Measurements from ENCODE around the gene ENTREP3.
"Not testable (repeated sequence)": the region's sequence is repeated elsewhere in the genome, so short reads cannot be mapped to it uniquely, and the experiment has no call there.

ENTREP3 gene

DNA sequence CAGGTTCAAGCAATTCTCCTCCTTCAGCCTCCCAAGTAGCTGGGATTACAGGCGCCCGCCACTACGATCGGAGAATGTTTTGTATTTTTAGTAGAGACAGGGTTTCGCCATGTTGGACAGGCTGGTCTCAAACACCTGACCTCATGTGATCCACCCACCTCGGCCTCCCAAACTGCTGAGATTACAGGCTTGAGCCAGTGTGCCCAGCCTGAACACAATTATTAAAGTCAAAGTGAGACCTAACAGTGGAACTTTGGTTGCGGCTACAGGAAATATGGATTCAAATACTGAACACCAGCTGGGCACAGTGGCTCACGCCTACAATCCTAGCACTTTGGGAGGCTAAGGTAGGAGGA lies 29.9 kb downstream of the ENTREP3 start:
- DNase-seq (ENCODE audit: low read depth, low spot score), result not testable (repeated sequence)

DNA sequence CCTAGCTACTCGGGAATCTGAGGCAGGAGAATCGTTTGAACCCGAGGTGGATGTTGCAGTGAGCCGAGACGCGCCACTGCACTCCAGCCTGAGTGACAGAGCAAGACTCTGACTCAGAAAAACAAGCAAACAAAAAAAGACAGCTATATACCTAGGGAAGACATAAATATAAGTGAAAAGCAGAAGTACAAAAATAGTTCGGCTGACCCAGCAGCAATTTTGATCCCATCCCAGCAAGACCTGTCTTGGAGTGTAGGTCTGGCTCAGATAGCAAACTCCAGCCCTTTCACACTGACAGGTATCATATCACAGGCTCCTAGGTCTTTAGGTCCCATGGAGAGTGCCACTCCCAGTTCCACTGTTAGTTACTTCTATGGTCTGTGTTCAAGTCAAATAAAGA lies 32.2 kb downstream of the ENTREP3 start:
- no peak for DNase-seq (ENCODE audit: low read depth, low spot score)

DNA sequence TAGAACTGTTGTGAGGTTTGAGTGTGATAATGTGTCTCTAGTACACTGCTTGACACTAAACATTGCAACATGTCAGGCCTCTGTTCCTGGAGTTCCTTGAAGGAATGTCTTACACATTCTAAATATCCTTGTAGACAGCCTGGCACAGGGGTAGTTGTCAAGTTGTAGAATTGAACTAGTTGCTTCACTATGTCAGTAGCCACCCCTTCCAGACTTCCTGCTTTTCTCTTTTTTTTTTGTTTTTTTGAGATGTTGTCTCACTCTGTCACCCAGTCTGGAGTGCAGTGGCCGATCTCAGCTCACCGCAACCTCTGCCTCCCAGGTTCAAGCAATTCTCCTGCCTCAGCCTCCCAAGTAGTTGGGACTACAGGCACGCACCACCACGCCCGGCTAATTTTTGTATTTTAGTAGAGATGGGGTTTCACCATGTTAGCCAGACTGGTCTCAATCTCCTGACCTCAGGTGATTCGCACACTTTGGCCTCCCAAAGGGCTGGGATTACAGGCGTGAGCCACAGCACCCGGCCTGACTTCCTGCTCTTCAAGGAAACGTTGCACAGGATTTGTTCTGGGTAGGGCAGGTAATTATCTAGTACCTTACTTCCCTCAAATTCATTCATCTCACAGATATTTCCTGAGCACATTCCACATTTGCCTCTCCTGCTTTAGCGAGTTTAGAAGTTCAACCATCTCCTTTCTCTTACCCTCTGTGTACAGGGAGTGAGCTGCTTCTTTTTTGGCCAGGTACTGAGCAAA lies 34.9 kb downstream of the ENTREP3 start:
- DNase-seq (ENCODE audit: low read depth, low spot score), result not testable (repeated sequence)

DNA sequence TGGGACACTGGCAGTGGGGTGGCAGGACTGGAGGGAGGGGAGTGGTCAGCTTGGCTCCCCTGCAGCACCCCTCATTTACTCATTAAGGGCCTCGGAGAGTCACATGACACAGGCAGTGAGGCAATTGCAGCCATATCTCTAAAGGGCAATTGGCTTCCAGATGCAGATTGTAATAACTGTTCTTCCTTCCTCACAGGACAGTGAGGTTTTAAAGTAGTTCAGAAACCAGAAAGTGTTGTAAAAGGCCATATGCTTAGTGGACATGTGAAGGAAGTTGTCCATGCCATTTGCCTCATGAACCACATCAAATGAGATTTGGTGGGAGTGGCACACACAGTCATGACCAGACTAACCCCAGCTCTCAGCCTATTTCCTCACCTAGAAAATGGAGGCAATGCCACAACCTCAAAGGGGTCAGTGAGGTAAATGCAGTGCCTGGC lies 35.7 kb downstream of the ENTREP3 start:
- DNase-seq (ENCODE audit: low read depth, low spot score), result no peak

DNA sequence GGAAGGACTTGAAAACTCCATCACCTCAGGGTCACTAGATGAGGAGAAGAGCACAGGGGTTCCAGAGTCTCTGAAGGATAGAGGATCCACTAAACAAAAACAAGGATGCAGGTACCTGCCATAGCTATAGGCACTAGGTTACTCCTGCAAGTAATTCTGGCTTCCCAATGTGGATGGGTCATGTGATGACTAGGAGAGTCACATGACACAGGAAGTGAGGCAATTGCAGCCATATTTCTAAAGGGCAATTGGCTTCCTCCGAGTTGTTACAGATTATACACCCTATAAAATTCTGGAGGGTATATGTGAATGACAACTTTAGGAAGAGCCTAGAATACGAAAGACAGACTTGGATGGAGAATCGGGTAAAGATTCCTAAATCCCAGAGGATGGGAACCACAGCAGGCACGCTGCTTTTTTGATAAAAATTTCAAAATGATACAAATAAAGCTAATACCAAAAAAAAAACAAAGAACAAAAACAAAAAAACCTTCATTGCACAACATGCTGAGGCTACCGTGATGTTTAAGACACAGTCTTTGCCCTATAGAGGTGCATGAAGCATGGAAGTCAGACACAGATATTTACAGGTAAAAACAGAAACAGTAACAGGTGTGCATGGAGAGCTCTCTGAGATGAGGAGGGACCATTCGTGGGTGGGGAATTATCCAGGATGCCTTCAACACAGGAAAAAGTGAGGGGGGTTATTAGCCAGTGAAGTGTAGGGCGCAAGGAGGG lies 36.3 kb downstream of the ENTREP3 start:
- no peak for DNase-seq (ENCODE audit: low read depth, low spot score)

DNA sequence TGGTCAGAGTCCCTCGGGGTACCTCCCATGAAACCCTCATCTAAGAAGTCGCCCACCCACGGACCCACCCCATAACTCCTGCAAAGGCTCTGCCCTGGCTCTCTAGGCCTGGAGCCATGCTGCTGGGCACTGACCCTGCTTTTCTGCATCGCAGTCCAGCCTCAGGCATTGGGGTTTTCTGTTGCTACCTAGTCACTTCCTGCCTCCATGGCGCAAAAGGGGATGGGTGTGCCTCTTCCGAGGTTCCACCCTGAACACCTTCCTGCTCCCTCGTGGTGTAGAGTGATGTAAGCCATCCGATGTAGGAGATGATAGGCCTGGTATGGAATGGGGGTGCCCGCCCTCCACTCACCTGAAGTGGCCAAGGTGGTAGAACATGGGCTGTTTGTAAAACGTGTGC lies 40.6 kb downstream of the ENTREP3 start:
- DNase-seq (ENCODE audit: low read depth, low spot score), result not testable (repeated sequence)

DNA sequence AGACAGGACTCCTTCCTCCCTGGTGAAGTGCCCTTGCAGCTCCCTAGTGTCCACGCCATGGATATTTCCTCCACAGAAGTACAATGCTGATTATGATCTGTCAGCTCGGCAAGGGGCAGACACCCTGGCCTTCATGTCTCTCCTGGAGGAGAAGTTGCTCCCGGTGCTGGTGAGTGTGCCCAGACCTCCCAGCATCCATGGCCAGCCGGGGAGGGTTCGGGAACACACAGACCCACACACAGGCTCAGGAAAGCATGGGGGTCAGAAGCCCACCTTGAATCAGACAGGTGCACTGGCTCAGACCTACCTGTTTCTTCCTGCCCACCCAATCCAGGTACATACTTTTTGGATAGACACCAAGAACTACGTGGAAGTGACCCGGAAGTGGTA lies 43.2 kb downstream of the ENTREP3 start:
- not testable (repeated sequence) for DNase-seq (ENCODE audit: low read depth, low spot score)

DNA sequence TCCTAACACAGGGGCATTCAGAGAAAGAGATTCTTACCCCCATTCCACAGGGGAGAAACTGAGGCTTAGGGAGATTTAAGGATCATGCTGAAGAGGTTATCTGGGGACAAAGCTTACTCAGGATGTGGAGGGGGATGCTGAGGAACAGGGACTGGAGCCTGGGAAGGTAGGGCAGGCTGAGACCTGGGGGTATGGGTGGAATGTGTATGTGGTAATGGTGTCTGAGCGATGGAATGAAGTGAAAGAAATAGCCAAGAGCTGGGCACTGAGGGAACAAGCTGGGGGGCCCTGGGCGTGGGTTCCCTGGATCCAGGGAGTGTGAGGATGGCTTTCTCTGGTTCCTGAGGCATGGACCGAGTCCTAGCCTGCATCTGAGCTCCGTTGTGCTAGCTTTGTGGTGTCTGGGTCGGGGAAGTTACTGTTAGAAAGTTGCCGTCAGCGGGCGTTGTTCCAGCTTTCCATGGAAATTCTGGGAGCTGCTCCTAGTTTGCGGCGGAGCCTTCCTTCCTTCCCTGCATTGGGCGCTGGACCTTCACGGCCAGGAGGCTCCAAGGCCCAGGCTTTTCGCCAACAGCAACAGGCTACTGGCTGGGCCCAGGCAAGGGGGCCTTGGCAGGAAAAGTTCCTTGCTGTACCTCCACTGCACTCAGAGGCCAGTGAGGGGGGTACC lies 43.8 kb downstream of the ENTREP3 start:
- not testable (repeated sequence) for DNase-seq (ENCODE audit: low read depth, low spot score)

DNA sequence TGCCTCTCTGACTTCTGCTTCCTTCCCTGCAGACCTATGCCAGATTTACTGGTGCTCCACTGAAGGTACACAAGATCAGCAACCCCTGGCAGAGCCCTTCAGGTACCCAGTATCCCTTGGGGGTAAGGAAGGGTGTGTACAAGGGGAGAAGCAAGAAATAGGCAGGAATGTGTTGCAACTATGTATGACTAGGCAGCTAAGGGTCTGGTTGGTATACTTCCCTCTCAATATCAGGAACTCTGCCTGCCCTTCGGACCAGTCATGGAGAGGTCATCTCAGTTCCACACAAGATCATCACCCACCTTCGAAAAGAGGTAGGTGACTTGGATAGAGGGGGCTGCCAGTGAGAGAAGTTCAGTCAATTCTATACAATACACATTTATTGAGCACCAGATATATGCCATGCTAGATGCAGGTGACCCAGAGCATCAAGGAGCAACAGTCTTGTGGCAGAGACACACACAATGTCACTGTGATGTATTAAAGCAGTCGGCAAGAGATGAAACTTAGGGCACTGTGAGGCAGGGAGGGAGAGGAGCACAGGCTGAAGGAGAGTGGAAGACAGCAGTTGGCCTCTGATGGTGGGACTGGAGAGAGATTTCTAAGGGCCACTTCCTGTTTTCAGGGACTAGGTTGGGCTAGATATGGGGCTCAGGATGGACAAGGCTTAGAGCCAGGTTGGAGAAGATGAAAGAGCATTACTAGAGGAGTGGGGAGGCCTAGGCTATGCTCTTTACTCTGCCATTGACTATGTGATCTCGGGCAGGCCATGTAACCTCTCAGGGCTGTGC lies 44.8 kb downstream of the ENTREP3 start:
- no peak for DNase-seq (ENCODE audit: low read depth, low spot score)

DNA sequence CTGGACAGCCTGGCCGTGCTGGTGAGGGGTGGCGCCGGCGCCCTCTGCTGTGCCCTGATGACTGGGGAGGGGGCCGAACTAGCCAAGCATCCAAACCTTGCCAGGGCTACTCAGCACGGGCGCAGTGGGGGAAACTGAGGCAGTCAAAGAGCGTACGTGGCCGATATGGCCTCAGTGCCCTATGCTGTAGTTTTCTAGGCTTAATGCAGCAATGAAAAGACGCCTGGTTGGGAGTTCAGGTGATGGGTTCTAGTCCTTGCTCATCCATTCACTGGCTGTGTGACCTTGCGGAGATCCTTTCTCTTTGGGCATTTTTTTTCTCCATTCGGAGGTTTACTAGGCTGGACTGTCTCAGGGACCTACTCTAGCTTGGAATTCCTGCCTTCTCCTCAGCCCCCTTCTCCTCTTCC lies 46.0 kb downstream of the ENTREP3 start:
- DNase-seq (ENCODE audit: low read depth, low spot score), result no peak

DNA sequence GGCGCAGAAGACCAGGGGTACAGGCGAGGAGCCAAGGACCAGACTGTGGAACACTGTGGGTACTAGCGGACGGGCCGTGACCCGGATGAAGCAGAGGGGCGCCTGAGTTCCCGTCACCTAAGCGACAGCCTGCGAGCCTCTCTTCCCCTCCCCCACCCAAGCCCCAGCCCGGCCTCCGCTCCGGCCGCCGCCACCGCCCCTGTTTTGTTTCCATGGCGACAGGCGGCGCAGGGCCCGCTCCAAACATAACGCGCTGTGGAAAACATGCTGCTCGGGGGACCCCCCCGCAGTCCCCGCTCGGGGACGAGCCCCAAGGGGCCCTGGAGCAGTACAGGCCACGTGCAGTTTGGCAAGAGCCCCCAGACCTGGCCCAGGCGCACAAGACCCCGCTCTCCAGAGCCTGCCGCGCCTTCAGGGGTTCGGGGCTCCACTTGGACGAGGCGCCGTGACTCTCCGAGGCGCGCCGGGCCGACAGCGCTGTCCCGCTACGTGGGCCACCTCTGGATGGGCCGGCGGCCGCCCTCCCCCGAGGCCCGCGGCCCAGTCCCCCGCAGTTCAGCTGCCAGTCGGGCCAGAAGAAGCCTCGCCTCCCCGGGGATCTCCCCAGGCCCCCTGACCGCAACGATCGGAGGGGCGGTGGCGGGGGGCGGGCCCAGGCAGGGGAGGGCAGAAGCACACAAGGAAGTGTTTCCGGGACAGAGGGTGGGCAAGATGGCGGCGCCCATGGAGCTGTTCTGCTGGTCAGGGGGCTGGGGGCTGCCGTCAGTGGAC lies 46.6 kb downstream of the ENTREP3 start, which contains the start of gene MTX1:
TSS of gene MTX1 (plus strand) at position 155 of the 771 bp plus-strand sequence. CDS start at position 265, 110 bp downstream.
- peak; percentile 81 for DNase-seq (ENCODE audit: low read depth, low spot score)

DNA sequence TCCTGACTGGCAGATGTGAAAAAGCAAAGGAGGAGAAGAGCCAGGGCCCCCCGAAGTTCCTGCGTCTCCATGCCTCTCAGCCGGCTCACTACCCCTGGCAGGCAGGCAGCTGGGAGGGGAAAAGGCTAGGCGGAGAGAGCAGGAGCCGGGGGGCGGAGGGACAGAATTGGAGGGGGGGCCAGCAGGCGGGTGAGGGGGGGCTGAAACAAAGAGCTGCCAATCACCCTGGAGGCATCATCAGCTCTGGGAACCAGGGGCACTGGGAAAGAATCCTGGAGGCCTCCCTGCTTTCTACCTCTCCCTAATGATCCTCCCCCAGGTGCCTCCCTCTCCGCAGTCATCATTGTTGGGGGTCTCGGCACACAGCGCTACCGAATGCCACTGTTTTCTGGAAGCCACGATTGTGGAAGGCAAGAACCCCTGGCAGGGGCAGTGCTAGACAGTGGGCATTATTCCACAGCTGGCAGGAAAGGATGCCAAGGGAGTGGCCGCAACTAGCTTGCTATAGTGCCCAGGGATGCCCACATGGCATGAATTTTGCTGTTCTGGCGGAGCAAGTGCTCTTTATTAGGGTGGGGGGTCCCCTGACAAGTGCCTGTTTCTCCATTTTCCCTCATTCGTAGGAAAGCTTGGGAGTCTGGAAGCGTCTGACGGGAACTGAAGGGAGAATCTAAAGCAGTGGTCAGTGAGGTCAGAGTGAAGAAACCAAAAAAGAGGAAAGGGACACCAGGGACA lies 47.3 kb downstream of the ENTREP3 start, which contains the start of gene THBS3:
TSS of gene THBS3 (minus strand) at position 92 of the 735 bp plus-strand sequence. CDS start at position 71, 21 bp downstream.
- DNase-seq (ENCODE audit: low read depth, low spot score), result no peak

DNA sequence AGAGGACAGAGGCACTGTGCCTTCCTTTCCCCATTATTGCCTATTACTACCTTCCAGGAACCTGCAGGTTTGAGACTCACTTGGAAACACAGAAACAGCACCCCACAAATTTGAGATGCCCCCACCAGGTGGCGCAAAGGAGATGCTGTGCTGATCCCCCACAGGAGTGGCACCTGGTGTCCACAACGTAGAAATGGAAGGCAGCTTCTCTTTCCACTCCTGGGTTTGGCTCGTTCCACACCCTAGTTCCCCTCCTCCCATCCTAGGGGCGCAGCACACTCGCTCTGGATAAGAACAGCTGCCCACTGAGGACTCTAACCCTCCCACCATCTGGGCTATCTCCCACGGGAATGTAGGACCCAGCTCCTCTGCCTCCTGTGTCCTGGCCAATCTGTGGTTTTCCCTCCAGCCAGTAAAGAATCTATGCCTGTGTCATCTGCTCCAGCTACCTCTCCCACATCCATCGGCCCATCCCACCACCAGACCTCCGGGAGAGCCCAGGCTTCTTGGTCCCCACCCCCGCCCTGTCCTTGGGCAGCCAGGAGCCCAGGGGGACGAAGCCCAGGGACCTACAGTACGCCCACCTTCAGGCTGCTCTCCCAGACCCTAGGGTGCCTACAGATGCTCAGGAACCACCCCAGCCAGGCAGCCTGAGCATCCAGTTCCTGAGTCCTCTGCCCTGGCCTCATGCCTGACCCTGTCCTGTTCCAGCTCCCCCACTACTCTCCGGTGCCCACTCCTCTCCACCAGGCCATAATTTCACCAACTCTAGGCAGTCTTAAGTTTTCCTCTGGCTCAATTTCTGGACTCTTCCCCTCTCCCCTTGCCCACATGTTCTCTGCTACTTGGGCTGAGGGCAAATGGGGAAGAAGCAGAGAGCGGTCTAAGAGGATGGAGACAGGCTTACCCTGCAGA lies 48.1 kb downstream of the ENTREP3 start:
- DNase-seq (ENCODE audit: low read depth, low spot score), result peak; percentile 81

DNA sequence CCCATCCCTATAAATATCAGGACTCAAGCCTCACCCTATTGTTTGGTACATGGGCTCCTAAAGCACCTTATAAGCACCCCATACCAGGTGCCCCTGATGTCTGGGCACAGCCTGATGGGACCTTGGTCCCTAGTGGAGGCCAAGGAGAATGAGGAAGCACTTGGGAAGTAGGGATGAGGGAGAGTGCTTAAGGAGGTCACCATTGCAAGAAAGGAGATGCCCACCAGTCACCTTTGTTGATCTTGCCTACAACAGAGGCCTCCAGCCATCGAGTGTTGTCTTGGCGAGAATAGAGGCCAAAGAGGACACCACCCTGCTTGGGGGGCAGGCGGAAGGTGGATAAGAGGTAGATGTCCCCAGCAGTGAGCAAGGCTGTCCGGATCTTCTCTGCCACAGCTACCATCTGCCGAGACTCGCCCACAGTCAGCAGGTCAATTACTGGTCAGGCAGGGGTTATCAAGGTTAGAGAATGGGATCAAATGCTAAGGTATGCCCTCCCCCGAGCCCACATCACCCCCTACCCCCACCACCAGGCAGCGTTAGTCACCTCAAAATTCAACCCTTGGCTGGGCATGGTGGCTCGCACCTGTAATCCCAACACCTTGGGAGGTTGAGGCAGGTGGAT lies 49.2 kb downstream of the ENTREP3 start:
- DNase-seq (ENCODE audit: low read depth, low spot score), result no peak

DNA sequence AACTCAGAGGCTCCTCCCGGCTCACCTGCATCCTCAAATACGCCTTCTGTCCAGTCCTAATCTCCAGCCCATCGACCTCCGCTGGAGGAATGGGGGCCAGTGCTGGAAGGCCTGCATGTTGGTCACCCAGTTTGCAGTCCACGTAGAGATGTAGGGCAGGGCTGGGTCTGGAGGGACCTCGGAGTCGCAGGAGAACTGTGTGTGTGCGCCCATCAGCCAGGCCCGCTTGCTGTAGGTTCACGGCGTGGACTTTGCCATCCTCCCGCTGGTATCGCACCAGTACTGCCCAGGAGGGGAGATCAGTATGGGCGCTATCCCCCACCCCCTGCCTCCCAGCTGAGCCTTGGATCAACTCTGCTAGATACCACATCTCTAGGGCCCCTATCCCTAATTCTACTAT lies 50.2 kb downstream of the ENTREP3 start:
- DNase-seq (ENCODE audit: low read depth, low spot score), result no peak

DNA sequence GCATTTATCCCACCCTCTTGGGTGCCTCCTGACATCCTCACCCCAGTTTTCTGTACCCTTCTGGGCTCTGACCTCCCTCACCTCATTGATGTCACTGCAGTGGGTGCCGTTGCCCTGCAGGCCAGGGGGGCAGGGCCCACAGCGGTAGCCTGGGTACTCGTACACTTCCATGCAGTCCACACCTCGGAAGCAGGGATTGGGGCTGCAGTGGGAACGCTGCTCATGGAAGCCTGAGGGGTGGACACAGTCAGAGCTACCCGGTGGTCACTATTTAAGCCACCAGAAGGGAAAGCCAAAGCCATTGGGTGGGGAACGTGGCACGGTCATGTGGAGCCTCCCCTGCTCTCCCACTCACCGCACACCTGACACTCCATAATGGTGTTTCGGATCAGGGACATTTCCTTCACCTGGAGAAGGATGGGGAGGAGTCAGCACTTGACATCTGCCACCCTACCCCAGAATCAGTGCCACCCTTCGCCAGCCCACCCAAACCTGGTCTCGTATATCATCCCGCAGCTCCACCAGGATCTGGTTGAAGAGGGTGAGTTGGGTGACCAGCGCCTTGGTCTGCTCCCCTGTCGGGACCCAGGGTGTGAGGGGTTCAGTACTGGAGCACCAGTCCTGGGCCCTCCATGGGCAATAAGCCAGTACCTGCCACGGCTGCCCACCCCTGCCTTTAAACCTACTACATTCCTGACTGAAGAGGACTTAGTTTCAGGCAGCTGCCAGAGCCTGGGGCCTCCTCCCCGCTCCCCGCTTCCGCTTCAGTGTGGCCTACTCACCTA lies 52.4 kb downstream of the ENTREP3 start:
- no peak for DNase-seq (ENCODE audit: low read depth, low spot score)

DNA sequence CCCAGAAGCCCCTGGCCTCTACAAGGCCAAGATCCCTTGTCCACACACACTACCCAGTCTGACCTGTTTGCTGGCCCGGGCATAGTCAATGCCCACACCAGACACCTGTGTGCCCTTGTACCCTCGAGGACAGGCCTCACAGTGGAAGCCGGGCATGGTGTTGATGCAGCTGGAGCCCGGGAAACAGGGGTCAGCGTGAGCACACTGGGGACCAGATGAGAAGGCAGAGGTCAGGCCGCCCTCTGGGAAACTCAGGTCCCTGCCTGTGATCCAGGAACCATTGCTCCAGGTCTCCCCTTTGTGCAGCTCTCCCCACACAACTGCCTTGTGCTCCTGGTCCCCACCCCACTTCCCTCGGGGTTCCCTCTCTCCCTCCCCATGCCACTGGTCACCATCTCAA lies 53.1 kb downstream of the ENTREP3 start:
- DNase-seq (ENCODE audit: low read depth, low spot score), result no peak

DNA sequence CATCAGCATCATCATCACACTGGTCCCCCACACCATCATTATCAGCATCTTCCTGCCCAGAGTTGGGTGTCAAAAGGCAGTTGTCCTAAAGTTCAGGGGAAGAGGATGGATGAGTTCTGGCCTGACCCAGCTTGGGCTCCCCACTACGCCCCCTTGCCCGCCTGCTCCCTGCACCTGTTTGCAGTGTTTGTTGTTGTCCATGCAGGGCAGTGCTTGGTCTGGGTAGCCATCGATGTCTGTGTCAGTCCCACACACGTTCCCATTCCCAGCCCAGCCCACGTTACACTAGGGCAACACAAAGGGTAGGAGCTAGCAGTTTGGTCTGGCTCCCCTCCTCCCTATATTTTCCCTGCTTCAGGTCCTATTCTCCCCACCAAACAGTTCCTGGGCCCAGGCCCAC lies 54.4 kb downstream of the ENTREP3 start:
- no peak for DNase-seq (ENCODE audit: low read depth, low spot score)
